ENCODE measurements around the gene RGS3. TPM values are rescaled to one million over a fixed set of nuclear protein-coding genes. Genes with fewer than 3 reads are reported as not detected.
A peak's percentile ranks its signal among the peaks of the same experiment; 100 is the strongest.
"Not testable (repeated sequence)": the region's sequence is repeated elsewhere in the genome, so short reads cannot be mapped to it uniquely, and the experiment has no call there.

Gene RGS3
- total and polyA plus RNA-seq, 5 donors from 2014 or later, result 8.5 to 15.5 (median 12.5) TPM

GRCh38 chr9:113428062-113428615 is 35.4 kb upstream of the RGS3 start:
- no peaks in the 10 kb centered on the region for H3K27me3 ChIP-seq (ENCODE audit: control insufficient read depth, insufficient read depth, low read length)
- Mint-ChIP-seq H3K9me3 (peaks cover 0 to 1% (median 0%) of the 10 kb centered on the region in 7 donors), H3K27me3 (peaks cover 25% of the 10 kb centered on the region), H3K27ac (no peak overlapping the region), H3K4me1 (no peaks in the 10 kb centered on the region), H3K36me3 (no peaks in the 10 kb centered on the region), H3K4me3 (no peak overlapping the region)
- H3K36me3 ChIP-seq (ENCODE audit: control insufficient read depth, insufficient read depth, low read length), result no peaks in the 10 kb centered on the region
- no peak for ATAC-seq (ENCODE audit: low read depth in 2 of 2)
- H3K9me3 ChIP-seq (ENCODE audit: control insufficient read depth in 2 of 2, low read length in 2 of 2), result no peaks in the 10 kb centered on the region
- H3K4me1 ChIP-seq (ENCODE audit: control insufficient read depth, insufficient read depth, low read length, poor library complexity, severe bottlenecking), result no peaks in the 10 kb centered on the region
- no peak for DNase-seq
- H3K27ac ChIP-seq (ENCODE audit: insufficient read depth, low read length, poor library complexity, severe bottlenecking), result no peak overlapping the region
- no peak overlapping the region for H3K4me3 ChIP-seq (ENCODE audit: low read depth, low read length)

GRCh38 chr9:113431191-113431590 is 32.3 kb upstream of the RGS3 start:
- Mint-ChIP-seq H3K9me3 (peaks cover 0 to 1% (median 0%) of the 10 kb centered on the region in 7 donors), H3K36me3 (no peaks in the 10 kb centered on the region), H3K4me1 (no peaks in the 10 kb centered on the region), H3K27me3 (peaks cover 19% of the 10 kb centered on the region), H3K27ac (no peak overlapping the region), H3K4me3 (no peak overlapping the region)
- Histone ChIP-seq H3K27me3 (ENCODE audit: control insufficient read depth, insufficient read depth, low read length) (no peaks in the 10 kb centered on the region), H3K9me3 (ENCODE audit: control insufficient read depth in 2 of 2, low read length in 2 of 2) (no peaks in the 10 kb centered on the region), H3K36me3 (ENCODE audit: control insufficient read depth, insufficient read depth, low read length) (no peaks in the 10 kb centered on the region), H3K4me1 (ENCODE audit: control insufficient read depth, insufficient read depth, low read length, poor library complexity, severe bottlenecking) (no peaks in the 10 kb centered on the region), H3K4me3 (ENCODE audit: low read depth, low read length) (no peak overlapping the region), H3K27ac (ENCODE audit: insufficient read depth, low read length, poor library complexity, severe bottlenecking) (no peak overlapping the region)
- DNase-seq (no peak), ATAC-seq (ENCODE audit: low read depth in 2 of 2) (no peak)

- no peak overlapping the region for H3K4me3 ChIP-seq (ENCODE audit: low read depth, low read length)
- H3K9me3 Mint-ChIP-seq, result peaks cover 0 to 2% (median 0%) of the 10 kb centered on the region in 7 donors
- no peaks in the 10 kb centered on the region for H3K36me3 Mint-ChIP-seq
Observed at GRCh38 chr9:113436728-113437515, 26.6 kb upstream of the RGS3 start.

GRCh38 chr9:113437716-113438115 is 25.8 kb upstream of the RGS3 start:
- H3K4me1 ChIP-seq (ENCODE audit: control insufficient read depth, insufficient read depth, low read length, poor library complexity, severe bottlenecking); H3K27ac ChIP-seq (ENCODE audit: insufficient read depth, low read length, poor library complexity, severe bottlenecking); H3K27me3 ChIP-seq (ENCODE audit: control insufficient read depth, insufficient read depth, low read length); H3K4me3 ChIP-seq (ENCODE audit: low read depth, low read length); DNase-seq; H3K36me3 ChIP-seq (ENCODE audit: control insufficient read depth, insufficient read depth, low read length); H3K4me3 Mint-ChIP-seq; H3K4me1 Mint-ChIP-seq; H3K9me3 Mint-ChIP-seq; H3K9me3 ChIP-seq (ENCODE audit: control insufficient read depth in 2 of 2, low read length in 2 of 2); ATAC-seq (ENCODE audit: low read depth in 2 of 2); H3K36me3 Mint-ChIP-seq; H3K27ac Mint-ChIP-seq: not testable (repeated sequence)
- peaks cover 20% of the 10 kb centered on the region for H3K27me3 Mint-ChIP-seq

More at GRCh38 chr9:113436728-113437515, 26.6 kb upstream of the RGS3 start:
- DNase-seq (no peak), ATAC-seq (ENCODE audit: low read depth in 2 of 2) (no peak)
- Mint-ChIP-seq H3K4me3 (no peak overlapping the region), H3K4me1 (no peaks in the 10 kb centered on the region), H3K27ac (no peak overlapping the region), H3K27me3 (peaks cover 27% of the 10 kb centered on the region)
- H3K36me3 ChIP-seq (ENCODE audit: control insufficient read depth, insufficient read depth, low read length), result no peaks in the 10 kb centered on the region
- no peaks in the 10 kb centered on the region for H3K4me1 ChIP-seq (ENCODE audit: control insufficient read depth, insufficient read depth, low read length, poor library complexity, severe bottlenecking)
- H3K27me3 ChIP-seq (ENCODE audit: control insufficient read depth, insufficient read depth, low read length), result no peaks in the 10 kb centered on the region
- no peak overlapping the region for H3K27ac ChIP-seq (ENCODE audit: insufficient read depth, low read length, poor library complexity, severe bottlenecking)
- no peaks in the 10 kb centered on the region for H3K9me3 ChIP-seq (ENCODE audit: control insufficient read depth in 2 of 2, low read length in 2 of 2)

GRCh38 chr9:113444736-113445135 is 18.8 kb upstream of the RGS3 start:
- Histone ChIP-seq H3K4me1 (ENCODE audit: control insufficient read depth, insufficient read depth, low read length, poor library complexity, severe bottlenecking) (no peaks in the 10 kb centered on the region), H3K27ac (ENCODE audit: insufficient read depth, low read length, poor library complexity, severe bottlenecking) (no peak overlapping the region), H3K36me3 (ENCODE audit: control insufficient read depth, insufficient read depth, low read length) (no peaks in the 10 kb centered on the region), H3K27me3 (ENCODE audit: control insufficient read depth, insufficient read depth, low read length) (no peaks in the 10 kb centered on the region), H3K4me3 (ENCODE audit: low read depth, low read length) (no peak overlapping the region), H3K9me3 (ENCODE audit: control insufficient read depth in 2 of 2, low read length in 2 of 2) (no peaks in the 10 kb centered on the region)
- H3K36me3 Mint-ChIP-seq, result no peaks in the 10 kb centered on the region
- H3K4me1 Mint-ChIP-seq, result no peaks in the 10 kb centered on the region
- H3K4me3 Mint-ChIP-seq, result no peak overlapping the region
- ATAC-seq (ENCODE audit: low read depth in 2 of 2) (no peak), DNase-seq (no peak)
- no peaks in the 10 kb centered on the region for H3K27me3 Mint-ChIP-seq
- H3K27ac Mint-ChIP-seq, result no peak overlapping the region
- H3K9me3 Mint-ChIP-seq, result no peaks in the 10 kb centered on the region

GRCh38 chr9:113446323-113446740 is 17.2 kb upstream of the RGS3 start:
- Histone ChIP-seq H3K27ac (ENCODE audit: insufficient read depth, low read length, poor library complexity, severe bottlenecking) (no peak overlapping the region), H3K36me3 (ENCODE audit: control insufficient read depth, insufficient read depth, low read length) (no peaks in the 10 kb centered on the region), H3K9me3 (ENCODE audit: control insufficient read depth in 2 of 2, low read length in 2 of 2) (no peaks in the 10 kb centered on the region), H3K4me3 (ENCODE audit: low read depth, low read length) (no peak overlapping the region), H3K4me1 (ENCODE audit: control insufficient read depth, insufficient read depth, low read length, poor library complexity, severe bottlenecking) (no peaks in the 10 kb centered on the region), H3K27me3 (ENCODE audit: control insufficient read depth, insufficient read depth, low read length) (no peaks in the 10 kb centered on the region)
- no peak overlapping the region for H3K27ac Mint-ChIP-seq
- H3K4me3 Mint-ChIP-seq, result no peak overlapping the region
- no peaks in the 10 kb centered on the region for H3K27me3 Mint-ChIP-seq
- no peaks in the 10 kb centered on the region for H3K9me3 Mint-ChIP-seq
- H3K4me1 Mint-ChIP-seq, result no peaks in the 10 kb centered on the region
- no peaks in the 10 kb centered on the region for H3K36me3 Mint-ChIP-seq
- no peak for ATAC-seq (ENCODE audit: low read depth in 2 of 2)
- peak in 2 of 3 donors; percentile 49 to 51 for DNase-seq

GRCh38 chr9:113449376-113449775 is 14.2 kb upstream of the RGS3 start:
- no peak overlapping the region for H3K4me3 Mint-ChIP-seq
- ATAC-seq (ENCODE audit: low read depth in 2 of 2) (no peak), DNase-seq (no peak)
- Histone ChIP-seq H3K4me3 (ENCODE audit: low read depth, low read length) (no peak overlapping the region), H3K36me3 (ENCODE audit: control insufficient read depth, insufficient read depth, low read length) (no peaks in the 10 kb centered on the region), H3K4me1 (ENCODE audit: control insufficient read depth, insufficient read depth, low read length, poor library complexity, severe bottlenecking) (no peaks in the 10 kb centered on the region), H3K9me3 (ENCODE audit: control insufficient read depth in 2 of 2, low read length in 2 of 2) (no peaks in the 10 kb centered on the region), H3K27me3 (ENCODE audit: control insufficient read depth, insufficient read depth, low read length) (no peaks in the 10 kb centered on the region), H3K27ac (ENCODE audit: insufficient read depth, low read length, poor library complexity, severe bottlenecking) (no peak overlapping the region)
- H3K36me3 Mint-ChIP-seq, result no peaks in the 10 kb centered on the region
- H3K9me3 Mint-ChIP-seq, result no peaks in the 10 kb centered on the region
- no peak overlapping the region for H3K27ac Mint-ChIP-seq
- H3K4me1 Mint-ChIP-seq, result no peaks in the 10 kb centered on the region
- H3K27me3 Mint-ChIP-seq, result no peaks in the 10 kb centered on the region

GRCh38 chr9:113452113-113452605 is 11.4 kb upstream of the RGS3 start:
- Histone ChIP-seq H3K36me3 (ENCODE audit: control insufficient read depth, insufficient read depth, low read length) (no peaks in the 10 kb centered on the region), H3K9me3 (ENCODE audit: control insufficient read depth in 2 of 2, low read length in 2 of 2) (no peaks in the 10 kb centered on the region), H3K27me3 (ENCODE audit: control insufficient read depth, insufficient read depth, low read length) (no peaks in the 10 kb centered on the region), H3K4me1 (ENCODE audit: control insufficient read depth, insufficient read depth, low read length, poor library complexity, severe bottlenecking) (no peaks in the 10 kb centered on the region), H3K27ac (ENCODE audit: insufficient read depth, low read length, poor library complexity, severe bottlenecking) (no peak overlapping the region), H3K4me3 (ENCODE audit: low read depth, low read length) (no peak overlapping the region)
- Mint-ChIP-seq H3K27me3 (no peaks in the 10 kb centered on the region), H3K27ac (peak overlapping the region in 1 of 3 donors; percentile 21), H3K36me3 (no peaks in the 10 kb centered on the region), H3K9me3 (peaks cover 0 to 2% (median 0%) of the 10 kb centered on the region in 7 donors), H3K4me1 (no peaks in the 10 kb centered on the region), H3K4me3 (no peak overlapping the region)
- DNase-seq, result no peak
- ATAC-seq (ENCODE audit: low read depth in 2 of 2), result no peak

All from CD4-positive, CD25-positive, alpha-beta regulatory T cell (primary cell).